Measurements from ENCODE around the gene MMS22L.

The MMS22L gene, protein sequence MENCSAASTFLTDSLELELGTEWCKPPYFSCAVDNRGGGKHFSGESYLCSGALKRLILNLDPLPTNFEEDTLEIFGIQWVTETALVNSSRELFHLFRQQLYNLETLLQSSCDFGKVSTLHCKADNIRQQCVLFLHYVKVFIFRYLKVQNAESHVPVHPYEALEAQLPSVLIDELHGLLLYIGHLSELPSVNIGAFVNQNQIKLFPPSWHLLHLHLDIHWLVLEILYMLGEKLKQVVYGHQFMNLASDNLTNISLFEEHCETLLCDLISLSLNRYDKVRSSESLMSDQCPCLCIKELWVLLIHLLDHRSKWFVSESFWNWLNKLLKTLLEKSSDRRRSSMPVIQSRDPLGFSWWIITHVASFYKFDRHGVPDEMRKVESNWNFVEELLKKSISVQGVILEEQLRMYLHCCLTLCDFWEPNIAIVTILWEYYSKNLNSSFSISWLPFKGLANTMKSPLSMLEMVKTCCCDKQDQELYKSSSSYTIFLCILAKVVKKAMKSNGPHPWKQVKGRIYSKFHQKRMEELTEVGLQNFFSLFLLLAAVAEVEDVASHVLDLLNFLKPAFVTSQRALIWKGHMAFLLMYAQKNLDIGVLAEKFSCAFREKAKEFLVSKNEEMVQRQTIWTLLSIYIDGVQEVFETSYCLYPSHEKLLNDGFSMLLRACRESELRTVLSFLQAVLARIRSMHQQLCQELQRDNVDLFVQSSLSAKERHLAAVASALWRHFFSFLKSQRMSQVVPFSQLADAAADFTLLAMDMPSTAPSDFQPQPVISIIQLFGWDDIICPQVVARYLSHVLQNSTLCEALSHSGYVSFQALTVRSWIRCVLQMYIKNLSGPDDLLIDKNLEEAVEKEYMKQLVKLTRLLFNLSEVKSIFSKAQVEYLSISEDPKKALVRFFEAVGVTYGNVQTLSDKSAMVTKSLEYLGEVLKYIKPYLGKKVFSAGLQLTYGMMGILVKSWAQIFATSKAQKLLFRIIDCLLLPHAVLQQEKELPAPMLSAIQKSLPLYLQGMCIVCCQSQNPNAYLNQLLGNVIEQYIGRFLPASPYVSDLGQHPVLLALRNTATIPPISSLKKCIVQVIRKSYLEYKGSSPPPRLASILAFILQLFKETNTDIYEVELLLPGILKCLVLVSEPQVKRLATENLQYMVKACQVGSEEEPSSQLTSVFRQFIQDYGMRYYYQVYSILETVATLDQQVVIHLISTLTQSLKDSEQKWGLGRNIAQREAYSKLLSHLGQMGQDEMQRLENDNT

DNA sequence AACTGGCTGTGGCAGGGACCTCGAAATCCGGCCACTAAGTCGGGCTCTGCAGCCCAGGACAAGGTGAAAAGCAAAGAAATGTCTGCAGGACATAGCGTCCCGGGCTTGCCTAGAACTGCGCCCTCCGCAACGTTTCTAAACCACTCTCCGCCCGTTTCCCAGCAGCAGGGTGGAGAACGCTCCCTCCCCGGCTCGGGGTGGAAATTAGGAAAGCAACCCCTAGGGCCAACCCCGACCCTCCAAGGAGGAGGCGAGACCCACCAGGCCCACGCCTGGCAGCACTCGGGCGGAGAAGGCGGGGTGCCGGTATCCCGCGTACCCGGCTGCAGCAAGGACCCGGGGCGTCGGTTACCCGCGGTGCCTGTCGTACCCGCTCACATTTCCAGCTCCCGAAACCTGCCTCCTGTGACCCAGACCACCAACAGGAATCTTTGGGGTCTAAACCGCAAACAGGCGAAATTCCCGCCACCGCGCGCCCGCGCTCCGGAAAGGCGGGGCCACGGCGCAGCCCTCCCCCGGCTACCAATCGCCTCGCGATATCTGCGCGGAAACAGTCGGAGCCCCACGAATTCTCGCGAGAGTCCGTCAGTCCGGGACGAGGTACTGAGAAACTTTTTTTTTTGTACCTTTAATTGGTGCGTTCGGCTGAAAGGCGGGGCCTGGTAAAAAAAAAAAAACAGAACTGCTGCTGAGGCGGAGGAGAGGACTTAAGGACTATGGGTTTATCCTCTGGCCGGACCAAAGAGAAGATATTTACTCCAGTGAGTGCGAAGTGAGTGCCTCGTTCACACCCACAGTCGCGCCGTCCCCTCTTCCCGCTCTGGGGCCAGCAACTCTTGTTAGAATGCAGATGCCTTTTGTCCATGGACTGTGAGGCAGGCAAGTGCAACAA, at the start of gene MMS22L:
Gene MMS22L (minus strand): TSS at position 491 of the 892 bp plus-strand sequence. CDS start 739 bp downstream, outside the sequence.
- DNase-seq: peak; percentile 73 to 75

DNA sequence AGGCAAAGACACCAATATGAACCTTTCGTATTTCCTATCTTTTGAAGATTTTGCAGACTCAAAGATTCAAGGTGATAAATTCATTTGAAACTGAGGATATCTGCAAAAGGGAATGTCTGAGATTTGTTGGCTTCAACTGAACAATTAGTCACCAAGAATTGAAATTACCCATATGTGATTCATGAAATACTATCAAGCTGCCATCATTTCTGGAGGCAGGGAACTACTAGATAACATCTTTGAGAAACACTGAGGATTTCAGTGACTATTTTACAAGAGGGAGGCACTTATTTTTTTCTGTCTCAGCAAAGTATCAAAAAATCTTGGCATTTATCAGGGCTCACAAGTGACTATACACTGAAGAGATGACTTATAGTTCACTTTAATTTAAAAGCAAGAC, 39.8 kb upstream of the MMS22L start:
- no peak for DNase-seq

DNA sequence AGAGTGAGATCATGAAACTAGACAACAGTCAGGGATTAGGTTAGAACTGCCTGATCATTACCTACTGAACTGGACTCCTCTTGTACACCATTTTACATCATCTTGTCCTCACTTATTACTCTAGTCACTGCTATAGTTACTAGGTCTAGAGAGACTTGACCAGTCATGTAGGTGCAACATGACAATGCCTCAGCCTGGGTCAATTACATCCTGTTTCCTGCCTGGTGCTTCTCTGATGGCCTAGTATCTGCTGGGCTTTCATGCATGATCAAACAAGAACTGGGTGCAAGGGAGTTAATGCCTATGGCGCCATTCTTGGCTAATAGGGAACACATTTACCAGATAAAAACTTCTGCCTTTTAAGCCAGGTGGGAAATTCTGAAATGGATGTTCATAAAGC, 39.2 kb upstream of the MMS22L start:
- no peak for DNase-seq

DNA sequence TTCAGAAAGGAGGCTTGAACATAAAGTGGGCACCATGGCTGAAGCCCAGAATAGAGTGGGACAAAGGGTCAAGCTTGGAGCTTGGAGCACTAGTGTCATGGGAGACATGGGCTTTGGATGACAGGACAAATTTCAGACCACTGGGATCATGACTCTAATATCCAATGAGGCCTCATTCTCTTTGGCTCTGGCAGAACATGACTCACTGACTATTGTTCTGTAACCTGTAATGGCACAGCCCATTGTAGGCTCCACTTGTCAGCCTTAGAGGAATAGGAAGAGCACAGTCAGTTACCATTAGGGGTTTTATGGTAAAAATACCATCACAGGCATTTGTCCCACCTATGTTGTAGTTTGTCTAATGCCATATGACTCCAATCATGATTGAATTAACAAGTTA, 34.0 kb upstream of the MMS22L start:
- no peak for DNase-seq

DNA sequence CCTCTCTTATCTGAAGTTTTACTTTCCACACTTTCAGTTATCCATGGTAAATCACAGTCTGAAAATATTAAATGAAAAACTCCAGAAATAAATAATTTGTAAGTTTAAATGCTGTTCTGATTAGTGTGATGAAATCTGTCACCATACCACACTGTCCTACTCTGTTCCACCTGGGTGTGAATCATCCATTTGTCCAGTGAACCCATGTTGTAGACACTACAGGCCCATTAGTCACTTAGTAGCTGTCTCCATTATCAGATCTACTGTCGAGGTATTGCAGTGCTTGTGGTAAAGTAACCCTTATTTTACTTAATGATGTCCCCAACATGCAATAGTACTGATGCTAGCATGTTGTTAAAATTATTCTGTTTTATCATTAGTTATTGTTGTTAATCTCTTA, 29.2 kb upstream of the MMS22L start:
- DNase-seq: no peak

DNA sequence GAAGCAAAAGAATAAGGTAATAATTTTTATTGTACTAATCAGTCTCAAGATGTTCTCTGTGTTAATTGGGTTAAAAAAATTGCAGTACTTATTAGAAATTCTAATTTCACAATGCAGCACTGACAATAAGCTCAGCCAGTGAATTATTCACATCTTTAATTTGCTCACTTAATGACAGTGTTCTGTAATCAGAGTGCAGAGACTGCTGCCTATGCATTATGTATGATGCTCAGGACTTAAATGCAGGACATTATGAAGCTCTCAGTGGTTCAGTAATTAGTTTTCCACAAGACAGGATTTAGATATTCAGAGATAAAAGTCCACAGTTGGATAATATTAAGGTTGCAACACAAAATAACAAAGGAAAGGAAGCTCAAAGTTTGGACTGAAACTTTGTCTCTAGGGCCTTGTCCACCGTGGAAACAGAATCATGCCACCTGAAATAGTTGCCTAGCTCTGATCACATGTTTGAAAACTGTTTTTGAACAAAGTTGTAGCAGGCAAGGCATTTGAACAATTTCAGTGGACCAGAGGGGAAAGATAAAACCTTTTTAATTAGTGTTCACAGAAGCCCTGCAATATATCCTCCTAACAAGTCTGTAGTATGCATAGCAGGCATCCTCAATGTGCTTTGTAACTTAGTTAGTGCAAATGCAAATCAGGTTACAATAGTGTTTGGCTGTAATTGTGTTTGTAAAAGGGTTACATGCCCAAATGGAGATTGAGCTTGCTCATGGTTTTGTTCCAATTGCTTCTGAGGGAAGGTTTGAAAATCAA, 23.7 kb upstream of the MMS22L start:
- DNase-seq: no peak

DNA sequence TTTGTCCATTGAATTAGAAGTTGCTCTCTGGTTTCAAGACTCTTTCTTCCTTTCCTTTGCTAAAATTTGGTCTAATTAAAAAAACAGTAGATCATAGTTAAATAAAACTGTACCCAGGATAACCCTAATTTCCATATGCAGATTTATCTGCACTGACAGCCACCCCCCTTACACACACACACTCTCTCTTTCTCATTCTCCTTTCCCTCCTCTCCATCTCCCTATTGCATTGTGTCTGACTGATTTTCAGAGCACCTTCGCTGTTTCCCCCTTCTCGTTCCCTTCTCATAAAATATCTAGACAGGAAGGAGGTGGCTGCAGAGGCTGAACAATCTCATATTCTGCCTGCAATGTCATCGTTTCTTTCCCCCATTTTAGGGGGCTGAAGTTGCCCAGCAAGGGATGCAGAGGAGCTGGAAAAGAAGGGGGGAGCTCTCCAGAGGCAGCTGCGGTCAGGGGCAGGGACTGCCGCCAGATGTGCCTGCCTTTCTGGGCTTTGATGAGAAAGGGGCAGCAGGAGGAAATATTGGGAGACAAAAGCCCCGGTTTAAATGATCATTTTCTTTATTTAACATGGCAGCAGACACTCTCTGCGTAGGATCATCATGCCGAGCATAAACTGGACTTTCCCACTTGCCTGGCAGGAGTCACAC, 22.5 kb upstream of the MMS22L start:
- peak in 1 of 2 donors; percentile 12 for DNase-seq

DNA sequence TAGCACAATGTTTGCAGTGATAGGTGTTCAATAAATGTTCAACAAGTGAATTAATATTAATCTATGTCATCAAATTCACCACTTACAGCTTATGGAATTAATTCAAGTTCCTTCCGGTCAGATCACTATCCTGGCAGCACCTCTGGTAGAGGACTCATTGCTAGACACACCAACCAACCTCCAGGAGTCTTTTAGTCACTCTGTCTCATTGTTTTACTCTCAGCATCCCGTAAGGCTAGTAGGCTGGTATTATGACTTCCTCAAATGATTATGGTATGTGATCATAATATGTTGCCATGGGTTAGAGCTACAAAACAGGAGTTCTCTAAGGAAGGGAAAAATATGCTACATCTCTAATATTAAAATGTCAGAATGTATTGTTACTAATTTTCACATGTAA, 21.7 kb upstream of the MMS22L start:
- DNase-seq: no peak

DNA sequence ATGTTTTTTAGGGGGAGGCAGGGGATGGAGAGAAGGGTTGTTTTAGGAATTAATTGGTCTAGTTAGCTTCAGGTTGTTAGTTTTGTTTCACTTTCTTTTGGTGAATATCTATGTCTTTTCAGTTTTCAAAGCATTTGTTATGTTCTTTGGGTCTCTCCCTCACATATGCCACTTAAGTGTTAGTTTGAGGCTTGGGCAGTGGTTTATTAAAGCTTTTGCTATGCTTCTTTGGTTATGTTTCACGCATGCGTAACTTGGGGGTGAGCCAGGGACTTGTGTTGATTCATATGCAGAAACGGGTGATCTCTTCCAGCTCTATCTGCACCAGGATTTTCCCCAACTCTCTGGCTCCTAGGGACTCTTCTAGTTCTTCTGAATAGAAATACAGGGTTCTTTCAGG, 11.4 kb upstream of the MMS22L start:
- no peak for DNase-seq

DNA sequence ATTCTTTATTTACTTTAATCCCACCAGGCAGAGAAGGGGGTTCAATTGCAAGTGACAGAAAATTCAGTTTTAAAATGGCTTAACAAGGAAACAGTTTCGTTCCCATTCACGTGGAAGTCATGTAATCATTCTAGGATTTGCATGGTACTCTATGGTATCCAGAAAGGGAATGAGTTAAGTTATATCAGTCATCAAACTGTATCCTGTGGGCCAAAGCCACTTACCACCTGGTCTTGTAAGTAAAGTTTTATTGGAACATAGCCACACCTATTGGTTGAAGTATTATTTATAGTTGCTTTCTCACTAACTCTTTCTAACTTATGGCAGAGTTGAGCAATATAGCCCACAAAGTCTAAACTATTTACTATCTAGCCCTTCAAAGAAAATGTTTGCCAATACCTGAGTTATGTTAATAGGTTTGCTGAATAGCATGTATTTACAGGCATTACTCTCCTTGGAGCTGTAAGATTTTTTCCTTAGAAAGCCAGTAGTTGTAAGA, 10.2 kb upstream of the MMS22L start:
- no peak for DNase-seq

DNA sequence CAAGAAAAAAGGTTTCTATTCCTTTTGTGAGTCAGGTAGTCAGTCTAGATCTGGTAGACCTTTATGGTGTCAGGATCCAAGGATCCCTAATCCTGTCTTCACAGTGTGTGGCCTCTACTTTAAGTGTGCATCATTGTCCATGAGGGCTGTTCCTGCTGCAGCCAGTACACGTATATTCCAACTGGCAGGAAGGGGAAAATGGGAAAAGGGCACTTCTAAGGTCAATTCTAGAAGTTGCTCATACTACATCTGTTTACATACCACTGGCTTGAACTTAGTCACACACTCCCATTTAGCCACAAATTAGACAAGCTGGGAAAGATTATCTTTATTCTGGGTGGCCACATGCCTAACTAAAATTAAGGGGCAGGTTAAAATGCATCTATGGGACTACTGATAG, 9.7 kb upstream of the MMS22L start:
- DNase-seq: no peak

DNA sequence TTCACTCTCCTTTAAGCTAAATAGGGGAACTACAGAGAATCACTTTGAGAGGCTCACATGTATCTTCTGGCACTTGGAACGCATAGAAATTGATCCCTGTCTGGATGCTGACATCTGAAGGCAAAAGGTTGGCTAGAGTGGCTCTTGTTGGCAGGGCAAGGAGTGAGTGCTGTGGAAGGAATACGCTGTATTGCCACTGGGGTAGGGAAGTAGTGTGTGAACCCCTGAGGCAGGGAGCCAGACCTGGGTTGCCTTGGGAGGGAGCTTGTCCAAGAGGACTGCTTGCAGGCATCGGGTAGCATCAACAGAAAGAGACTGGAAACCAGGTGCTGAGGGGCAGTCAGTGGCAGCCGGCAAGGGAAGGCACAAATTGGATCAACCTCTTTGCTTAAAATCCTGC, 8.9 kb upstream of the MMS22L start:
- DNase-seq: no peak

DNA sequence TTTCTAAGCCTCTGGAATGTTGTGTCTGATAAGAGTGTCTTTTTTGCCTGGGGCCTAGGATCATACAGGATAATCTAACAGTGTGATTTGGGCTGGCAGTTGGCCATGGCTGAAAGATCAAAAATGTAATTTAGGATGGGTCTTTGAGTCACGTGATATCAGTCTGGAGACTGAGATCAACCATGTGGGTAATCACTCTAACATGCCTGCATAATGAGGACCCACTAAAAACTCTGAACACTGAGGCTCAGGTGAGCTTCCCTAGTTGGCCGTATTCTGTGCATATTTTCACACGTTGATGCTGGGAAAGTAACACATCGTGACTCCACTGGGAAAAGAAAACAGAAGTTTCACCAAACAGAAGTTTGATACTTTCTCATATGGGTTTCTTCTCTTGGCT, 6.3 kb upstream of the MMS22L start:
- no peak for DNase-seq

DNA sequence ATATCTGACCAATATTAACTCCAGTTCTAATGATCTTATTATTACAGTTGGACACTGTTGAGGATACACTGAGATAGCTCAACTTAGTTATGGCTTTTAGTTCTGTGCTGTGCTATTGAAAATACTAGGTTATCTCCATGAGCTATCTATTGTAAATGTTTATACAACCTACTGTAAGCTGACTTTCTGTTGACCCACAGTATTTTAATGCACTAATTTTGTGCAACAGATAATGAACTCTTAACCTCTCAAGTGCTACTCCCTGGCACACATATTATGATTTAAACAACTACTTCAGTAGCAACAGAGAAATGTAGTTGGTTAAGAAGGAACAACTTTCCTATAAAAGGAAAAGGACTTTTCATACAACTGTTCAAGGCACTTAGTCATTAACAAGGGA, 5.2 kb upstream of the MMS22L start:
- no peak for DNase-seq

DNA sequence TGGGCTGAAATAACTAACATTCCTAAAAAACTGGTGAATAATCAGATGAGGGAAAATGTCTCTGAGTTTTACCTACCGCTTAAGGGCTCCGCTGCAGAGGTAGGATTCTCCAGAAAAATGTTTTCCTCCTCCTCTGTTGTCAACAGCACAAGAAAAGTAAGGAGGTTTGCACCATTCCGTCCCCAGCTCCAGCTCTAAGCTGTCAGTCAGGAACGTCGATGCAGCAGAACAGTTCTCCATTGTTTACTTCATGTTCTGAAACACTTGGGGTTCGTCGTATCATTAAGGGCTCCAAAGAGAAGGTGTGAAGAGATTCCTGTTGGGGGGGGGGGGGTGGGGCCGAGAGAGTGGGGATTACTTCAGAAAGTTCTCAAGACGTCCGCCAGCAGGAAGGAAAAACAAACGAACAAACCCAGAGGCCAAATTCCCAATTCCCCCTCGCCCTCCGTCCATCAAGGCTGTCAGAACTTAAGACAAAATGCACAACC, 734 bp downstream of the MMS22L start:
- no peak for DNase-seq

DNA sequence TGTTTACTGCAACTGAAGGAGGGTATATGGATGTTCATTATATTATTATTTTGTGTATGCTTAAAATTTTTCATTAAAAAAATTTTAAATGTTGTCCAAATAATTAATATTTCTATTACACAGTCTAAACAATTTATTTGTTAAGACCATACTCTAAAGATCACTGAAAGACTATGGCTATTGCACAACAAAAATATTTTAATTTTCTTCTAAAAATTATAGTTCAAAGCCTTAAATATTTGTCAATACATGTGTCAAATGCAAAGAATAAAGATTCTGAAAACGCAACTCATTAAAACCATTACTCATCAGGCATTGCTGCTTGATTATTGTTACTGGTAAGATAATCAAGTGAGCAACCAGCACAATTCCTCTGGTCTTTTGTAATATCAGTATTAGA, 2.2 kb downstream of the MMS22L start:
- no peak for DNase-seq

DNA sequence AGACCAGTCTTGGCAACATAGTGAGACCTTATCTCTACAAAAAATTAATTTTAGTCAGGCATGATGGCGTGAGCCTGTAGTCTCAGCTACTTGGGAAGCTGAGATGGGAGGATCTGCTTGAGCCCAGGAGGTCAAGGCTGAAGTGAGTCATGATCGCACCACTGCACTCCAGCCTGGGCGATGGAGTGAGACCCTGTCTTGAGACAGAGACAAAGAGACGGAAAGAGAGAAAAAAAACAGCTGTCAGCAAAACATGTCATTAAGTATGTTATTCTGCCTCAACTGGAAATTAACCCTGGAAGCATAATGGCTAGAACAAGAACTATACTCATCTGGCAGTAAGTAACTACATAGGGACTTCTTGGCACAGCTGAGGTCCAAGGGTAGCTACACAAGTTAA, 7.2 kb downstream of the MMS22L start:
- no peak for DNase-seq

DNA sequence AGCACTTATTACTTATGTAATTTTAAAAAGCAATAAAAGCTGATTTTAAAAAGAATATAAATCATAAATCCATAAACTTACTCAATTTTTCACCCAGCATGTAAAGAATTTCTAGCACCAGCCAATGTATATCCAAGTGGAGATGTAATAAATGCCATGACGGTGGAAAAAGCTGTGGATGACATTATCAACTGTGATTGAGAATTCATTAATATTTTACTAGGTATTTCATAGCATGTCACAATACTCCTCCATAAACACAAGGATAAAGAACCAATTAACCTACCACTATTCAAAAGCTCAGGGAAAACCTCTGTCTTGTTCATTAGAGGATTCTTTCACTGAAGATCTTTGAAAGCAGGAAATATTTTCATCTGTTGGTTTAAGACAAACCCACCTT, 13.2 kb downstream of the MMS22L start:
- DNase-seq: no peak

DNA sequence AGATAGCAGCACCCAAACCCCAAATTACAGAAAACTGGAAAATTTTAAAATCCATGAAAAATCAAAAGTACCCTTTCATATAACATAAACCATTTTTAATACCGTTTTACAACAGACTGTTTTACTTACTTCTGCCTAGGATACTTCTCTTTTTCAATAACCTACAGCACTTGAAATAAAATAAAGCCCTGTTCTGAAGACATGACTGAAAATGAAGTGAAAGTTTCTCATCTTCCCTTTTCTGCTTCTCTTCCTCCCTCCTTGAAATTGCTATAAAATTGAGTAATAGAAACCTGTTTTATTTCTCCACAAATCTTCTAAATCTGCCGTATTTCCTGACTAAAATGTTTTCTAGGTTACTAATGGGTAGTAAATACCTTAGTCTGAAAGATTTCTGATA, 20.3 kb downstream of the MMS22L start:
- DNase-seq: no peak

DNA sequence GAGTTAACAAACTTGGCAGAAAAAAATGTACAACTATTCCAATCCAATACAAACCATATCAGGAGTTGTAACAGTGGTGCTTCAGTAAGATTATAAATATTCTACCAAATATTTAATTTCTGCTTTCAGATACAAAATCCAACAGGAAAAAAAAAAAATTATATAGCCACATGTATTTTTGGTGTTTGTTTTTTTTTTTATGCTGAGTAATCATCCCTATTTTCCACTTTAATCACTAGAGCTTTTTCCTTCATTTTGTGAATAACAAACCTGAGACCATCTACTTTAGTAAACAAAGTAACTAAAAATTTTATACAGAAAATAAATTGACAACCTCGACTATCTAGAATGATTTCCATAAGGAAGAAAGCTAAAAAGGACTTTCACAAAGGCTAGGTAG, 36.2 kb downstream of the MMS22L start:
- DNase-seq: no peak

DNA sequence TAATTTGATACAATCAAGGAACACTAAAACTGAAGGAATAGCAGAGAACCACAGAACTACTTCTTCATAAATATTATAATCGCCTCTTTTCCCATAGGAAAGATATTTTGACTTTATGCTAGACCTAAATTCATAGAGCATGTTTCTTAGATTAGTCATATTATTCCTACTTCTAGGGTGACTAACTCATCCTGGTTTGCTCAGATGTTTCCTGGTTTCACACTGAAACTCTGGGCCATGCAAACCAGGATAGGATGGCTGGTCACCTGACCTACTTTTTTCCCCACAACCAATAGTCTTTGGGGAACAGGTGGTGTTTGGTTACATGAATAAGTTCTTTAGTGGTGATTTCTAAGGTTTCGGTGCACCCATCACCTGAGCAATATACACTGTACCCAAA, 42.8 kb downstream of the MMS22L start:
- no peak for DNase-seq
